K562 (cell line): ENCODE measurements around the gene RFLNA. TPM values are rescaled to one million over a fixed set of nuclear protein-coding genes. Genes with fewer than 3 reads are reported as not detected.
A peak's percentile ranks its signal among the peaks of the same experiment; 100 is the strongest.

Source experiments
- ATAC-seq: fragments of 200-7000 bp; cut with Tn5 transposase; 3 replicates; pipeline ENCODE4 v1.9.1; 2020; ENCODE audit warnings: moderate library complexity
- Bru-seq: library from RNA; stranded (reverse); fragments of 400-500 nt; gene quantifications from one replicate; lab custom pipeline; 2021; lab: Mats Ljungman, UMichigan
- BruChase-seq, 2 experiments: library from RNA; stranded (reverse); fragments of 400-500 nt; gene quantifications; one replicate each; lab custom pipeline; 2021; lab: Mats Ljungman, UMichigan
- BruUV-seq: library from RNA; stranded (reverse); fragments of 400-500 nt; replicated peaks from 2 replicates; lab custom pipeline; 2021; lab: Mats Ljungman, UMichigan
- CTCF ChIA-PET: fragments of 300-600 bp; formaldehyde crosslinking; extraction: SDS; loops from one replicate; lab custom pipeline; 2021; ENCODE audit warnings: low intra/inter-chr PET ratio; lab: Yijun Ruan, JAX
- POLR2A ChIA-PET: fragments of 300-600, 350-650 bp; sonication (Branson Sonifier 250); formaldehyde crosslinking; extraction: SDS; loops from one replicate; lab custom pipeline; 2021; ENCODE audit warnings: antibody characterized with exemption, inconsistent platforms; lab: Yijun Ruan, JAX
- DNase-seq, 4 experiments: peaks; one replicate each; pipeline versions ENCODE4 v3.0.0 to v3.0.0-alpha.2; 2011 to 2018; ENCODE audit warnings: low spot score in 3 of 4, mixed read lengths in 3 of 4; ENCODE audit errors: extremely low read depth in 1 of 4
- FAIRE-seq: peaks from 2 replicates; lab custom pipeline; 2011; peaks lifted over from hg19 to GRCh38; lab: Jason Lieb, UNC
- H2AFZ ChIP-seq: 2 replicates; pipeline ENCODE4 v1.6.0; 2011; ENCODE audit warnings: low read depth, low read length, control low read depth, inconsistent platforms
- H3K27ac ChIP-seq: fragments of 200-600 bp; 3 replicates; pipeline ENCODE4 v1.8.0; 2011; ENCODE audit warnings: low read depth, mild to moderate bottlenecking, control low read depth, inconsistent platforms, low read length, moderate library complexity, mixed read lengths; ENCODE audit errors: extremely low read depth
- H3K27me3 ChIP-seq, 2 experiments: fragments of 300-600 bp in 1 of 2; 2 replicates in 1 of 2; 3 replicates in 1 of 2; pipeline versions ENCODE4 v1.6.0 to v1.8.0; 2011; ENCODE audit warnings: inconsistent platforms in 2 of 2, low read length in 2 of 2, mild to moderate bottlenecking in 1 of 2, mixed read lengths in 1 of 2, moderate library complexity in 1 of 2; ENCODE audit not compliant: control insufficient read depth in 2 of 2, insufficient read depth in 2 of 2
- H3K36me3 ChIP-seq: fragments of 300-600 bp; 3 replicates; pipeline ENCODE4 v1.8.0; 2011; ENCODE audit warnings: mild to moderate bottlenecking, low read length, inconsistent platforms; ENCODE audit not compliant: control insufficient read depth, insufficient read depth
- H3K4me1 ChIP-seq, 2 experiments: fragments of 200-600 bp in 1 of 2; replicated peaks in 1 of 2; 2 replicates in 1 of 2; 3 replicates in 1 of 2; pipeline versions ENCODE4 v1.5.1 to v1.8.0; 2011; ENCODE audit warnings: inconsistent platforms in 2 of 2, low read length in 2 of 2, mild to moderate bottlenecking in 1 of 2, mixed read lengths in 1 of 2, moderate library complexity in 1 of 2; ENCODE audit not compliant: control insufficient read depth in 2 of 2, insufficient read depth in 2 of 2
- H3K4me2 ChIP-seq: 2 replicates; pipeline ENCODE4 v1.6.1; 2011; ENCODE audit warnings: low read length, control low read depth, inconsistent platforms, mixed read lengths; ENCODE audit not compliant: insufficient read depth
- H3K4me3 ChIP-seq: fragments of 200-600 bp; sonication (generic), shearing (Covaris generic); 2 replicates; pipeline ENCODE4 v1.5.1; 2016; ENCODE audit warnings: control low read depth, inconsistent platforms
- H3K79me2 ChIP-seq: fragments of 200-600 bp; 3 replicates; pipeline ENCODE4 v1.8.0; 2011; ENCODE audit warnings: low read length, inconsistent platforms; ENCODE audit not compliant: control insufficient read depth, insufficient read depth
- H3K9ac ChIP-seq, 2 experiments: 2 replicates each; pipeline versions ENCODE4 v1.6.0 to v1.6.1; 2011; ENCODE audit warnings: low read depth in 2 of 2, low read length in 2 of 2, control low read depth in 1 of 2, inconsistent platforms in 1 of 2, mild to moderate bottlenecking in 1 of 2, mixed read lengths in 1 of 2; ENCODE audit not compliant: insufficient read depth in 1 of 2
- H3K9me1 ChIP-seq: one replicate; pipeline ENCODE4 v1.6.0; 2011; ENCODE audit warnings: inconsistent platforms, mild to moderate bottlenecking, low read length, moderate library complexity; ENCODE audit not compliant: control insufficient read depth, insufficient read depth
- H3K9me3 ChIP-seq: replicated peaks from 2 replicates; pipeline ENCODE4 v1.5.1; 2011; ENCODE audit warnings: low read depth, low read length, inconsistent platforms; ENCODE audit not compliant: control insufficient read depth, insufficient read depth
- H4K20me1 ChIP-seq: replicated peaks from 2 replicates; pipeline ENCODE4 v1.6.1; 2011; ENCODE audit warnings: low read length, inconsistent platforms, mixed read lengths; ENCODE audit not compliant: control insufficient read depth, insufficient read depth
- BRD9 ChIP-seq: fragments of 450-650 bp; IDR thresholded peaks from 2 replicates; pipeline ENCODE4 v1.6.1; 2018; ENCODE audit warnings: low read depth; ENCODE audit not compliant: partially characterized antibody
- CREB1 ChIP-seq, 2 experiments: sonication (generic) in 1 of 2; formaldehyde crosslinking in 1 of 2; IDR thresholded peaks; 2 replicates each; pipeline versions ENCODE4 v1.6.1 to v1.8.0; 2012 to 2022; ENCODE audit warnings: inconsistent platforms in 1 of 2, mild to moderate bottlenecking in 1 of 2, missing genetic modification reagents in 1 of 2, moderate library complexity in 1 of 2
- MIER1 ChIP-seq: fragments of 450-650 bp; IDR thresholded peaks from 2 replicates; pipeline ENCODE4 v1.6.1; 2016; ENCODE audit warnings: antibody characterized with exemption, mild to moderate bottlenecking, low read depth
- NFYB ChIP-seq: IDR thresholded peaks from 2 replicates; pipeline ENCODE4 v1.6.1; 2011; ENCODE audit warnings: mild to moderate bottlenecking, moderate library complexity; ENCODE audit not compliant: insufficient read length; ENCODE audit errors: extremely low read depth
- TEAD1 ChIP-seq, 2 experiments: fragments of 450-650 bp in 1 of 2; sonication (generic) in 1 of 2; formaldehyde crosslinking; IDR thresholded peaks; 2 replicates each; pipeline versions ENCODE4 v1.4.0 to v1.8.0; 2020 to 2022; ENCODE audit warnings: mild to moderate bottlenecking in 2 of 2, missing genetic modification reagents in 1 of 2
- WGBS: fragments of 100-300 bp; shearing (Covaris generic); methylation state at CpG from one replicate; pipeline ENCODE4 v1.1.6; 2016; ENCODE audit warnings: low coverage, mixed read lengths; ENCODE audit not compliant: insufficient coverage; ENCODE audit errors: missing lambda C conversion rate; 5-methylcytosine and 5-hydroxymethylcytosine counted together
- in situ Hi-C: fragments of 300-500 bp; cut with MboI; formaldehyde crosslinking; loops from 4 replicates; pipeline ENCODE4 v1.15.0; 2018; ENCODE audit warnings: inconsistent platforms, mixed read lengths
- intact Hi-C: fragments of 100-400 bp; cut with micrococcal nuclease; formaldehyde crosslinking; loops from 2 replicates; pipeline ENCODE4 v1.14.2; 2022
- long read RNA-seq, 3 experiments: library from polyadenylated mRNA in 2 of 3; library from RNA in 1 of 3; unstranded in 2 of 3; stranded (forward) in 1 of 3; transcript quantifications; one replicate each; pipeline ENCODE4 v2.0.0, GENCODE V29; 2019 to 2022
- polyA minus RNA-seq, 3 experiments: library from RNA; depleted of rRNA, polyadenylated mRNA; stranded (reverse); fragments of >200 nt; gene quantifications; 2 replicates each; pipeline ENCODE4 v1.2.3, GENCODE V29; 2011
- polyA plus RNA-seq, 8 experiments: library from polyadenylated mRNA; depleted of rRNA in 4 of 8; stranded (reverse) in 5 of 8; unstranded in 3 of 8; fragments of >200 nt; fragmentation: Nextera tagmentation in 2 of 8; fragmentation: Illumina TruSeq in 1 of 8; extraction: Ambion mirVana in 2 of 8; extraction: Trizol in 1 of 8; gene quantifications; 2 replicates each; pipeline versions ENCODE4 v1.2.1 to v1.2.3, GENCODE V29; 2011 to 2014; ENCODE audit warnings: inconsistent platforms in 1 of 8, missing spikeins in 1 of 8
- total RNA-seq, 7 experiments: library from RNA; depleted of rRNA in 6 of 7; stranded (reverse); fragments of >200 nt in 6 of 7; fragmentation: Illumina TruSeq in 2 of 7; extraction: Trizol in 2 of 7; gene quantifications; 2 replicates each; pipeline versions ENCODE4 v1.2.1 to v1.2.3, GENCODE V29; 2011 to 2021; ENCODE audit warnings: low replicate concordance in 1 of 7

Gene RFLNA
- total RNA-seq (2011; cell fraction: chromatin; rRNA removed; ENCODE audit: low replicate concordance), result not detected in 2 replicates
- not detected in 2 replicates for total RNA-seq (2011; cell fraction: nucleolus; rRNA removed)
- not detected in 2 replicates for total RNA-seq (2011; cell fraction: nucleoplasm; rRNA removed)
- total RNA-seq (2014; rRNA removed), result not detected in 2 replicates
- total RNA-seq (2014; rRNA removed; fragmentation: Illumina TruSeq; extraction: Trizol), result not detected in 2 replicates
- total RNA-seq (2015; rRNA removed; fragmentation: Illumina TruSeq; extraction: Trizol), result not detected in 2 replicates
- total RNA-seq (2021), result not detected in 2 replicates
- polyA plus RNA-seq (2011; rRNA removed), result not detected in 2 replicates
- polyA plus RNA-seq (2011; cell fraction: cytosol; rRNA removed), result not detected in 2 replicates
- not detected in 2 replicates for polyA plus RNA-seq (2011; cell fraction: nucleus; rRNA removed)
- not detected in 2 replicates for polyA plus RNA-seq (2012)
- not detected in 2 replicates for polyA plus RNA-seq (2014; fragmentation: Illumina TruSeq; extraction: Trizol)
- polyA plus RNA-seq (2014; fragmentation: Nextera tagmentation; extraction: Ambion mirVana), result not detected
- polyA plus RNA-seq (2014; rRNA removed), result not detected in 2 replicates
- polyA minus RNA-seq (2011; rRNA and poly(A)+ RNA removed), result not detected in 2 replicates
- polyA minus RNA-seq (2011; cell fraction: cytosol; rRNA and poly(A)+ RNA removed), result not detected in 2 replicates
- not detected in 2 replicates for polyA minus RNA-seq (2011; cell fraction: nucleus; rRNA and poly(A)+ RNA removed)
- percentile 4 among the genes with signal in this experiment for Bru-seq, nascent RNA
- BruChase-seq, experiment 1, labeled RNA remaining after a 2-hour chase, result not detected
- not detected for BruChase-seq, experiment 2, labeled RNA remaining after a 6-hour chase
- long read RNA-seq, experiment 1, partial matches to known transcripts, result 0 of 1 reads
- long read RNA-seq, experiment 1, other reads (novel, unspliced or antisense), result 1 of 1 reads
- long read RNA-seq, experiment 2, result 0 reads
- long read RNA-seq, experiment 3, result 0 reads

GRCh38 chr12:124294780-124295341 is at the start of gene RFLNA:
TSS of gene RFLNA (plus strand) at chr12:124295093. CDS start at chr12:124295430, 337 bp downstream.
- ChIA-PET CTCF (interaction anchor here (1.0 kb wide), 1 partner anchor 477 kb away, joined by 9 read pairs; no protein-coding TSS in a partner anchor), POLR2A (interaction anchor here (0.7 kb wide), 1 partner anchor 176 kb away, joined by 3 read pairs; no protein-coding TSS in a partner anchor)
- Histone ChIP-seq H3K27me3 (peaks cover 35 to 72% of the 10 kb centered on the region in 2 experiments; a peak in 4 of 5 replicates), H3K9me1 (no peaks in the 10 kb centered on the region), H3K27ac (no peak within 1 kb of the TSS), H3K9me3 (no peaks in the 10 kb centered on the region), H3K4me3 (no peak within 1 kb of the TSS), H3K79me2 (no peaks in the 10 kb centered on the region), H4K20me1 (peaks cover 5% of the 10 kb centered on the region; the same call in 1 of the 2 replicates), H3K4me2 (no peak within 1 kb of the TSS), H2AFZ (no peak within 1 kb of the TSS), H3K9ac (no peak within 1 kb of the TSS), H3K4me1 (peaks cover 0 to 8% of the 10 kb centered on the region in 2 experiments; a peak in 1 of 5 replicates), H3K36me3 (no peaks in the 10 kb centered on the region)
- ATAC-seq (peak; percentile 53), FAIRE-seq (no peak), DNase-seq (no peak)
- in situ Hi-C loops, result no loop called here
- intact Hi-C loops, result no loop called here
- BruUV-seq, result no TSS peak
- no peak for TF ChIP-seq CREB1 (IDR thresholded peaks at IDR 0.05)
- no peak for TF ChIP-seq CREB1 (CRISPR knock-in tag; IDR thresholded peaks at IDR 0.05)
- TF ChIP-seq TEAD1 (CRISPR knock-in tag; IDR thresholded peaks at IDR 0.05), result no peak
- no peak for TF ChIP-seq NFYB
- TF ChIP-seq BRD9, result no peak
- no peak for TF ChIP-seq MIER1
- 32% methylated on average over 12 of the region's 66 CpGs for WGBS
